ENCODE results near the gene VPREB1. TPM values are rescaled to one million over a fixed set of nuclear protein-coding genes. Genes with fewer than 3 reads are reported as not detected.
"Not testable (repeated sequence)": the region's sequence is repeated elsewhere in the genome, so short reads cannot be mapped to it uniquely, and the experiment has no call there.

The VPREB1 gene
- total RNA-seq, 2 experiments from 2014 or later = not detected

DNA sequence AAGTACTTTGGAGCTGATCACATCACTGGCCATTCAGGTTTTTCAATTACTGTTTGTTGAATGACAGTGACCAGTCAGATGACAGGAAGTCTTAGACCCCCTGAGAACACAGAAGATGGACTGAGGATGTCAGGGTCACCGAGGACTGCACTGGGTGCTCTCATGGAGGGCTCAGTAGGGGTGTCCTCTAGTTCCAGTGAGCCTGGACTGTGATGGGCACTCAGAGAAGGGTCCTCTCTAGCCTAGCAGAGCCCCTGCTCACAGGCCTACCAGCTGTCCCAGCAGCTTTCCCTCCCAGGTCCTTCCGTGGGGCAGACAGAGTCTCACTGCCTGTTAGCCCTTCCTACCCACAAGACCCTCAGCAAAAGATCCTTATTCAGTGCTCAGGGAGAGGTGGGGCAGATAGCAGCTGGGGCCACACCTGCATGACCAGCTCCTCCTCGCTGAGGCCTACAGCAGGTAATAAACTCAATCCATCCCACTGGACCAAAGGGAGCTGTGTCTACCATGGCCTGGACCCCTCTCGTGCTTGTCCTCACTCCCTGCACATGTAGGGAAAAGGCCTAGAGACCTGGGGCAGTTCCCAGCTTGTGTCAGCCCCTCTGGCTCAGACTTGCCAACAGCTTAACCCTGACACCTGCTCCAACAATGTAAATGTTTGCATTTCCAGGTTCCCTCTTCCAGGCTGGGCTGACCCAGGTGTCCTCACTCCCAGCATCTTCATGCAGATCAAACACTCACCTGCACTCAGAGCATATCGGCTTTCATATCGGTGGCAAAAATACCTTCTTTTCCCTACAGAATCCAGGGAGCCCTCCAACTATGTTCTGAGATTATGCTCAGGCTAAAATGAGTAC lies 25.2 kb upstream of the VPREB1 start:
- H3K9me3 Mint-ChIP-seq = no peaks in the 10 kb centered on the region

GRCh38 chr22:22221043-22221442 lies 23.5 kb upstream of the VPREB1 start:
- H3K36me3 Mint-ChIP-seq (ENCODE audit: low read depth); H3K4me3 Mint-ChIP-seq; POLR2A ChIA-PET: not testable (repeated sequence)

More for the DNA sequence above, 25.2 kb upstream of the VPREB1 start:
- no peak for DNase-seq
- no peaks in the 10 kb centered on the region for H3K27me3 Mint-ChIP-seq
- no peaks in the 10 kb centered on the region for H3K36me3 Mint-ChIP-seq (ENCODE audit: low read depth)
- ChIA-PET POLR2A (no interaction called here), CTCF (interaction anchor here (0.6 kb wide), 1 partner anchor 494 kb away, joined by 3 read pairs; no protein-coding TSS in a partner anchor)
- peaks cover 4% of the 10 kb centered on the region for H3K4me1 Mint-ChIP-seq
- no peak overlapping the region for H3K27ac Mint-ChIP-seq
- no peak overlapping the region for H3K4me3 Mint-ChIP-seq

DNA sequence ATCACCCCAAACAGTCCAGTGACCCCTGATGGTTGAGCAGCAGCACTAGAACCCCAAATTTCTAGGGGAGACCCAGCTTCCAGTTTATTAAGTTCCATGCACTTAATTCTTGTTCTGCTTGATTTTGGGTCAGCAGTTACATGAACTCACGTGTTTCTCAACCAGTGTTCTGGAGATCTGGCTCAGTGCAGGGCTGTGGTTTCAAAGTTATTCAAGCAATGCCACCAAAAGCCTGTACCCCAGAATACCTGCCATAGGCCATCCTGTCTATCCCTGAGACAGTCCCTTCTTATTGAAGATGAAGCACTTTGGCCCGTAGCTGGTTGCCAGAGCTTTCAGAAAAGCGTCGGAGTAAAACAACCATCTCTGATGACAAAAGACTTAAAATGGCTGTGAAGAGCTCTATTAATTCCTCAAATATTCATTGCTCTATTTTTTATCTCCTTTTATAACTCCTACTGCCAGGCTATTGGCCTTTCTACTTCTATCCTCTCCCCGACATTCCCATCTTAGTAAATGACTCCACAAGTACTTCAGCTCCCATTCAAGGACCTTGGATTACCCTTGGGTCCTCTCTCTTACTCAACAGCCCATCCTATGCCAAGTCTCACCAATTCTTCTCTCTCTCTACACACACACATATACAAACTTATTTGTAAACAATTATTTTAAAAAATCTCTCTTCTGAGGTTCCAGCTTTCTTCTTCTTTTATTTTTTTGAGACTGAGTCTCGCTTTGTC lies 18.0 kb upstream of the VPREB1 start:
- no peak overlapping the region for H3K4me3 Mint-ChIP-seq
- H3K27ac Mint-ChIP-seq = no peak overlapping the region
- H3K9me3 Mint-ChIP-seq = no peaks in the 10 kb centered on the region
- POLR2A ChIA-PET = no interaction called here
- H3K36me3 Mint-ChIP-seq (ENCODE audit: low read depth) = no peaks in the 10 kb centered on the region
- no peaks in the 10 kb centered on the region for H3K27me3 Mint-ChIP-seq
- no peaks in the 10 kb centered on the region for H3K4me1 Mint-ChIP-seq
- CTCF ChIA-PET = interaction anchor here (0.6 to 1.3 kb wide), 2 partner anchors 9 to 730 kb away, joined by 4 read pairs; no protein-coding TSS in a partner anchor
- no peak for DNase-seq

More at GRCh38 chr22:22221043-22221442, 23.5 kb upstream of the VPREB1 start:
- H3K27me3 Mint-ChIP-seq, DNase-seq, H3K27ac Mint-ChIP-seq, H3K4me1 Mint-ChIP-seq, H3K9me3 Mint-ChIP-seq, CTCF ChIA-PET: not testable (repeated sequence)

GRCh38 chr22:22228421-22228820 lies 16.2 kb upstream of the VPREB1 start:
- DNase-seq = no peak
- CTCF ChIA-PET = no interaction called here
- Mint-ChIP-seq H3K4me1 (no peaks in the 10 kb centered on the region), H3K27me3 (no peaks in the 10 kb centered on the region), H3K4me3 (no peak overlapping the region), H3K36me3 (ENCODE audit: low read depth) (no peaks in the 10 kb centered on the region), H3K27ac (no peak overlapping the region), H3K9me3 (no peaks in the 10 kb centered on the region)
- POLR2A ChIA-PET = no interaction called here

DNA sequence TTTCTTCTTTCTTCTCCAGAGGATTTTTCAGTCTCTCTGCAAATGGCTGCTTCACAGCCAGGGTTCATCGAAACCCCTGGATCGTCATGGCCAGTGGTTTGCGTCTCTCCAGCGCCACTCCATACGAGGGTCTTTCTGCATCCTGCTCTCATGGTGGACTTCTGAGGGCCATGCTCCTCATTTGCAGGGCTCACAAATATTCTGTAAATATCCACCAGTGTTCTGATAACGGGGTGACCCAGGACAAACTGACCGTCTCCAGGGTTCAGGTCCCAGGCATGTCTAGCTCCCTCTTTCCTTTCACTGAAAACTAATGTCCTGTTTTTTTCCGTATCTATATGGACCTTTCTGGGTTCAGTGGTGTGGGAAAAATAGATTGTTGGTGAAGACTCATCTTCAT lies 15.7 kb upstream of the VPREB1 start:
- no peaks in the 10 kb centered on the region for H3K9me3 Mint-ChIP-seq

DNA sequence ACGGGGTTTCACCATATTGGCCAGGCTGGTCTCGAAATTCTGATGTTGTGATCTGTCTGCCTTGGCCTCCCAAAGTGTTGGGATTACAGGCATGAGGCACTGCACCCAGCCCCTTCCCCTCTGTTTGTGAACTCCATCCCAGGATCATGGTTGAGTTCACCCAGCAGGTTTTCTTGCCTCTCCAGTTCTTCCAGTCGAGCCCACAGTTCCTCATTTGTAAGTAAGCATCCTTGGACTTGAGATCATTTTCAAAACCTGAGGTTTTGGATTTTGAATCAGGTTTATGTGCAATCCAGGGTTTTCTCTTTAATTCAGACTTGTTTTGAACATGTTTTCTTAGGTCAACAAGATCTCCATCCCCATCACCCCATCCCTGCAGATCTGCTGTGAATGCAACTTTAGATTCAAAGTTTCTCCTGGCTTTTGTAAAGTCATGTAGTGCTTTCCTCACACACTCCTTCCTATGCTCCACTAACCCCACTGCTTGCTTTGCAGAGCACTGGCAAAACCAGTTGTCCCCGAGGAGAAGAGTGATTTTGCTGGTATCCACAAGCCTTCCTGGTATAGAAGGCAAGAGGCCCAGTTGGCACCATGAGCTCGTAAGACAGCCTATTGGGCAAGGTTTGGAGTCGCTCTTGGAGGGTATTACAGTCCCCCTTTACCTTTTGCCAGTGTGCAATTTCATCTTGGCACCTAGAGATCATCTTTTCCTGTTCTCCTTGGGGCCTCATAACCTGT lies 14.7 kb upstream of the VPREB1 start:
- Mint-ChIP-seq H3K27ac (no peak overlapping the region), H3K4me3 (no peak overlapping the region), H3K9me3 (no peaks in the 10 kb centered on the region), H3K36me3 (ENCODE audit: low read depth) (no peaks in the 10 kb centered on the region), H3K27me3 (no peaks in the 10 kb centered on the region), H3K4me1 (peaks cover 3% of the 10 kb centered on the region)
- ChIA-PET CTCF (interaction anchor here (1.2 kb wide), 1 partner anchor 22 kb away, joined by 3 read pairs; no protein-coding TSS in a partner anchor), POLR2A (no interaction called here)
- DNase-seq = no peak

More for the DNA sequence above, 15.7 kb upstream of the VPREB1 start:
- no peaks in the 10 kb centered on the region for H3K4me1 Mint-ChIP-seq
- no peak overlapping the region for H3K4me3 Mint-ChIP-seq
- ChIA-PET POLR2A (no interaction called here), CTCF (no interaction called here)
- no peaks in the 10 kb centered on the region for H3K27me3 Mint-ChIP-seq
- DNase-seq = no peak
- H3K36me3 Mint-ChIP-seq (ENCODE audit: low read depth) = no peaks in the 10 kb centered on the region
- no peak overlapping the region for H3K27ac Mint-ChIP-seq

DNA sequence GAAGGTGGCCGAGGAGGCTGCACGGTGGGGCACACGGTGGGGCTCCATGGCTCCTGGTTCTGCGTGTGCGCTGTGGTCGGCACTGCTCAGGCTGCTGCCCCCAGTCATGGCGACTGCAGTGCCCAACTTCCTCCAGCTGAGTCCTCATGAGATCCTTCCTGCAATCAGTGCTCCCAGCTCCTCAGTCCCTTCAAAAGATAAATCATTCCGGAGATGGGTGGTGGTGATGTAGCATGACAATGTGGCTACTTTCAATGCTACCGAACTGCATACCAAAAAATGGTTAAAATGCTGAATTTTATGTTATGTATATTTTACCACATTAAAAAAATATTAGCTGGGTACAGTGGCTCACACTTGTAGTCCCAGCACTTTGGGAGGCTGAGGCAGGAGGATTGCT lies 14.1 kb upstream of the VPREB1 start:
- no peak overlapping the region for H3K27ac Mint-ChIP-seq
- H3K4me1 Mint-ChIP-seq = peaks cover 8% of the 10 kb centered on the region
- H3K27me3 Mint-ChIP-seq = no peaks in the 10 kb centered on the region
- ChIA-PET POLR2A (no interaction called here), CTCF (interaction anchor here (1.2 kb wide), 1 partner anchor 22 kb away, joined by 3 read pairs; no protein-coding TSS in a partner anchor)
- no peaks in the 10 kb centered on the region for H3K9me3 Mint-ChIP-seq
- H3K4me3 Mint-ChIP-seq = no peak overlapping the region
- no peaks in the 10 kb centered on the region for H3K36me3 Mint-ChIP-seq (ENCODE audit: low read depth)
- no peak for DNase-seq

DNA sequence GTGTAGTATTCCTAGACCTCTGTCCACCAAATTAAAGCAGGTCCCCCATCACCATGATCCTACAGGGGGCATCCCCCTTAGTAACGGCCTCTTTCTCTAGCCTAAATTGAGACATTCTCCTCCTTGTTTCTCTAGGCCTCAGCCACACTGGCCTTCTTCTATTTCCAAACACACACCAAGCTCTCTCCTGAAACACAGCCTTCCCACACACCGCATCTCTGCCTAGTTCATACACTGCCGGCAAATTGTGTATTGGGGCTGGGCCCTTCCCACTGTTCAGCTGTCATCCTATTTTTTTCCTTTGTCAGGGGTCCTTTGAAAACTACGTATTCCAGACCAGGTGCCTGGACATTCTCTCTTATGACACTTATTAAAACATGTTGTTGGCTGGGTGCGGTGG lies 11.5 kb upstream of the VPREB1 start:
- DNase-seq = no peak
- no peaks in the 10 kb centered on the region for H3K27me3 Mint-ChIP-seq
- H3K27ac Mint-ChIP-seq = peak overlapping the region; percentile 6
- H3K9me3 Mint-ChIP-seq = no peaks in the 10 kb centered on the region
- ChIA-PET CTCF (interaction anchor here (0.8 to 2.2 kb wide), 3 partner anchors 25 to 36 kb away, joined by 3 to 15 read pairs (median 4); no protein-coding TSS in a partner anchor), POLR2A (no interaction called here)
- H3K4me3 Mint-ChIP-seq = no peak overlapping the region
- H3K4me1 Mint-ChIP-seq = peaks cover 10% of the 10 kb centered on the region
- H3K36me3 Mint-ChIP-seq (ENCODE audit: low read depth) = no peaks in the 10 kb centered on the region

- no peaks in the 10 kb centered on the region for H3K9me3 Mint-ChIP-seq
- H3K27ac Mint-ChIP-seq = no peak overlapping the region
- no peak overlapping the region for H3K4me3 Mint-ChIP-seq
- H3K36me3 Mint-ChIP-seq (ENCODE audit: low read depth) = no peaks in the 10 kb centered on the region
- DNase-seq = peak; percentile 63
- ChIA-PET CTCF (interaction anchor here (0.7 to 2.5 kb wide), 11 partner anchors 8 to 124 kb away, joined by 3 to 26 read pairs (median 5); no protein-coding TSS in a partner anchor), POLR2A (no interaction called here)
- peaks cover 10% of the 10 kb centered on the region for H3K4me1 Mint-ChIP-seq
- peaks cover 3% of the 10 kb centered on the region for H3K27me3 Mint-ChIP-seq
Measured at GRCh38 chr22:22235558-22235957, 9.0 kb upstream of the VPREB1 start.

DNA sequence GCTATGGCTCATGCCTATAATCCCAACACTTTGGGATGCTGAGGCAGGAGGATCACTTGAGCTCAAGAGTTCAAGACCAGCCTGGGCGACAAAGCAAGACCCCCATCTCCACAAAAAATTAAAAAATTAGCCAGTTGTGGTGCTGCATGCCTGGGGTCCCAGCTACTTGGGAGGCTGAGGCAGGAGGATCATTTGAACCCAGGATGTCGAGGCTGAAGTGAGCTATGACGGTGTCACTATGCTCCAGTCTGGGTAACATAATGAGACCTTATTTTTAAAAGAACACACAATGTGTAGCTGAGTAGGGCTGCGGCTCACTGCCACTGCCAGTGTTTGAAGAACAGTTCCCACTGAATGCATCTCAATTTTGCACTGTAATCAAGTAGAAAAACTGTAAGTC lies 7.1 kb upstream of the VPREB1 start:
- H3K4me1 Mint-ChIP-seq = peaks cover 10% of the 10 kb centered on the region
- CTCF ChIA-PET = interaction anchor here (2.8 kb wide), 1 partner anchor 30 kb away, joined by 13 read pairs; no protein-coding TSS in a partner anchor
- H3K9me3 Mint-ChIP-seq = no peaks in the 10 kb centered on the region
- no peak overlapping the region for H3K4me3 Mint-ChIP-seq
- POLR2A ChIA-PET = no interaction called here
- H3K36me3 Mint-ChIP-seq (ENCODE audit: low read depth) = no peaks in the 10 kb centered on the region
- no peak for DNase-seq
- peaks cover 7% of the 10 kb centered on the region for H3K27me3 Mint-ChIP-seq
- H3K27ac Mint-ChIP-seq = no peak overlapping the region

DNA sequence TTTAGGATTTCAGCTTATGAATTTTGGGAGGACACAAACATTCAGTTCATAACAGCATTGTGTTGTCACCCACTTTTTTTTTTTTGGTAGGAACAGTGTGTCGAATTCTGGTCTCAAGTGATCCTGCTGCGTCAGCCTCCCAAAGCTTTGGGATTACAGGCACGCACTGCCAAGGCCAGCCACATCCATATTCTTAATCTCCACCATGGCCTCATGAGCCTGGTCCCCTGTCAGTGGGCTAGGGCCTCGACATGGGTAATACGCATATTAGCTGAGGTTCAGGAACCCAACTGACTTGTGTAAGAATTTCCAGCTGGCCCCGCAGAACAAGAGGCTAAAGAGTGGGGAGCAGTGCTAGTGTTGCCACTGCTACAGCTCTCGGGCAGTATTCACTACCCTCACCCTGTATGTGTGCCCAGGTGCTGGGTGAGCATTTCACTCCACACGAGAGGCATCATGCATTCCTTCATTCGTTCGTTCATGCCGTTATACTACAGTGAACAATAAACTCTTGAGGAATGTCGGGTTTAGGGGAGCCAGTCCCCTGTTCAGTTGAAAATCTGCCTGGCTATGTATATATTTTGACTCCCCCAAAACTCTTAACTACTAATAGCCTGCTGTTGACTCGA lies 5.2 kb upstream of the VPREB1 start:
- H3K27ac Mint-ChIP-seq = no peak overlapping the region
- H3K36me3 Mint-ChIP-seq (ENCODE audit: low read depth) = no peaks in the 10 kb centered on the region
- H3K4me3 Mint-ChIP-seq = no peak overlapping the region
- DNase-seq = no peak
- H3K9me3 Mint-ChIP-seq = no peaks in the 10 kb centered on the region
- CTCF ChIA-PET = interaction anchor here (1.1 to 2.8 kb wide), 2 partner anchors 32 to 68 kb away, joined by 3 to 13 read pairs; no protein-coding TSS in a partner anchor
- H3K4me1 Mint-ChIP-seq = peaks cover 15% of the 10 kb centered on the region
- H3K27me3 Mint-ChIP-seq = peaks cover 7% of the 10 kb centered on the region
- POLR2A ChIA-PET = no interaction called here

- no peaks in the 10 kb centered on the region for H3K9me3 Mint-ChIP-seq
- no peak for DNase-seq
- ChIA-PET POLR2A (no interaction called here), CTCF (interaction anchor here (1.5 kb wide), 1 partner anchor 40 kb away, joined by 3 read pairs; no protein-coding TSS in a partner anchor)
- H3K36me3 Mint-ChIP-seq (ENCODE audit: low read depth) = no peaks in the 10 kb centered on the region
- no peak overlapping the region for H3K4me3 Mint-ChIP-seq
- H3K27me3 Mint-ChIP-seq = peaks cover 7% of the 10 kb centered on the region
- H3K4me1 Mint-ChIP-seq = peaks cover 12% of the 10 kb centered on the region
- H3K27ac Mint-ChIP-seq = no peak overlapping the region
Measured at GRCh38 chr22:22241554-22241898, 3.1 kb upstream of the VPREB1 start.

Data from activated CD4-positive, alpha-beta T cell treated with anti-CD3 and anti-CD28 coated beads, Interleukin-2, amount 10 ng/mL, durations not matched to agents 7 days and 5 days (primary cell).